ENCODE results near the gene ANTXR2.

DNA sequence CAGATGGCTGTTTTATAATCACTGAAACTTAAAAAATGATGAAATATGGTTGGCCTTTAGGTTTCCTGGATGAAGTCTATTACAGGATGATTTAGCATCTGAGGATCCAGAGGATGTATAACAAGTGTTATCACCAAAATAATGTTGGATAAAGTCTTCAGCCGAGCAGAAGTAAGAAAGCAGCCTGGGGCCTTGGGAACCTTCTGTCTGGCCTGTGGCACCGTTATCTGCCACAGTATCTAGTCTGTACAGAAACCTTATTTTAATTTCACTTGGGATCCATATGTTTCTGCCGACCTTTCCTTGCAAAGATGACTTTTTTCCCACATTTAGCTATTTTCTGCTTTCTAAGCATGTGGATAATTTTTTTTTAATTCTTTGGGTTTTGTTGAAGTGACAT lies 20.5 kb upstream of the ANTXR2 start:
- no peak for TF ChIP-seq POLR2A (IDR thresholded peaks at IDR 0.05)
- TF ChIP-seq, protein P1, sequence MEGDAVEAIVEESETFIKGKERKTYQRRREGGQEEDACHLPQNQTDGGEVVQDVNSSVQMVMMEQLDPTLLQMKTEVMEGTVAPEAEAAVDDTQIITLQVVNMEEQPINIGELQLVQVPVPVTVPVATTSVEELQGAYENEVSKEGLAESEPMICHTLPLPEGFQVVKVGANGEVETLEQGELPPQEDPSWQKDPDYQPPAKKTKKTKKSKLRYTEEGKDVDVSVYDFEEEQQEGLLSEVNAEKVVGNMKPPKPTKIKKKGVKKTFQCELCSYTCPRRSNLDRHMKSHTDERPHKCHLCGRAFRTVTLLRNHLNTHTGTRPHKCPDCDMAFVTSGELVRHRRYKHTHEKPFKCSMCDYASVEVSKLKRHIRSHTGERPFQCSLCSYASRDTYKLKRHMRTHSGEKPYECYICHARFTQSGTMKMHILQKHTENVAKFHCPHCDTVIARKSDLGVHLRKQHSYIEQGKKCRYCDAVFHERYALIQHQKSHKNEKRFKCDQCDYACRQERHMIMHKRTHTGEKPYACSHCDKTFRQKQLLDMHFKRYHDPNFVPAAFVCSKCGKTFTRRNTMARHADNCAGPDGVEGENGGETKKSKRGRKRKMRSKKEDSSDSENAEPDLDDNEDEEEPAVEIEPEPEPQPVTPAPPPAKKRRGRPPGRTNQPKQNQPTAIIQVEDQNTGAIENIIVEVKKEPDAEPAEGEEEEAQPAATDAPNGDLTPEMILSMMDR (IDR thresholded peaks at IDR 0.05) = no peak

All from uterus (tissue), 2 donors.